ENCODE results near the gene C5orf58.

Gene C5orf58

GRCh38 chr5:170202117-170202516 lies 30.7 kb upstream of the C5orf58 start:
- no peak overlapping the region for H2AFZ ChIP-seq (ENCODE audit: low read depth, low read length)
- DNase-seq (no peak), ATAC-seq (ENCODE audit: insufficient read depth, low read depth) (no peak)
- H3K79me2 ChIP-seq (ENCODE audit: insufficient read depth, low read length): no peaks in the 10 kb centered on the region
- H4K20me1 ChIP-seq (ENCODE audit: insufficient read depth, low read length): no peaks in the 10 kb centered on the region
- H3K9me3 ChIP-seq (ENCODE audit: insufficient read depth, low read length, severe bottlenecking): no peaks in the 10 kb centered on the region
- no peak overlapping the region for H3K27ac ChIP-seq (ENCODE audit: low read length)
- H3K9ac ChIP-seq (ENCODE audit: low read depth, low read length): no peak overlapping the region
- no peaks in the 10 kb centered on the region for H3K27me3 ChIP-seq (ENCODE audit: insufficient read depth, low read length, poor library complexity)
- no peaks in the 10 kb centered on the region for H3K4me1 ChIP-seq (ENCODE audit: insufficient read depth, low read length)
- no peak overlapping the region for H3K4me3 ChIP-seq (ENCODE audit: low read depth in 1 of 2, low read length in 2 of 2)
- no peak for TF ChIP-seq EZH2 (IDR thresholded peaks at IDR 0.05; ENCODE audit: borderline replicate concordance, low read depth, low read length, severe bottlenecking)
- no peak for TF ChIP-seq CTCF (IDR thresholded peaks at IDR 0.05; ENCODE audit: borderline replicate concordance, extremely low read depth, low read length, poor library complexity, severe bottlenecking)
- no peak overlapping the region for H3K4me2 ChIP-seq (ENCODE audit: insufficient read depth, low read length)
- H3K36me3 ChIP-seq (ENCODE audit: insufficient read depth, low read length): no peaks in the 10 kb centered on the region

GRCh38 chr5:170204202-170204601 lies 28.6 kb upstream of the C5orf58 start:
- ATAC-seq (ENCODE audit: insufficient read depth, low read depth): no peak
- Histone ChIP-seq H4K20me1 (ENCODE audit: insufficient read depth, low read length) (no peaks in the 10 kb centered on the region), H3K79me2 (ENCODE audit: insufficient read depth, low read length) (no peaks in the 10 kb centered on the region), H2AFZ (ENCODE audit: low read depth, low read length) (no peak overlapping the region), H3K9ac (ENCODE audit: low read depth, low read length) (no peak overlapping the region), H3K4me1 (ENCODE audit: insufficient read depth, low read length) (no peaks in the 10 kb centered on the region), H3K4me2 (ENCODE audit: insufficient read depth, low read length) (no peak overlapping the region), H3K27me3 (ENCODE audit: insufficient read depth, low read length, poor library complexity) (no peaks in the 10 kb centered on the region), H3K4me3 (ENCODE audit: low read depth in 1 of 2, low read length in 2 of 2) (no peak overlapping the region), H3K9me3 (ENCODE audit: insufficient read depth, low read length, severe bottlenecking) (no peaks in the 10 kb centered on the region), H3K27ac (ENCODE audit: low read length) (no peak overlapping the region), H3K36me3 (ENCODE audit: insufficient read depth, low read length) (no peaks in the 10 kb centered on the region)
- TF ChIP-seq EZH2 (IDR thresholded peaks at IDR 0.05; ENCODE audit: borderline replicate concordance, low read depth, low read length, severe bottlenecking) (no peak), CTCF (IDR thresholded peaks at IDR 0.05; ENCODE audit: borderline replicate concordance, extremely low read depth, low read length, poor library complexity, severe bottlenecking) (no peak)
- no peak for DNase-seq

GRCh38 chr5:170206216-170206615 lies 26.6 kb upstream of the C5orf58 start:
- Histone ChIP-seq H3K27me3 (ENCODE audit: insufficient read depth, low read length, poor library complexity) (no peaks in the 10 kb centered on the region), H3K79me2 (ENCODE audit: insufficient read depth, low read length) (no peaks in the 10 kb centered on the region), H3K27ac (ENCODE audit: low read length) (no peak overlapping the region), H3K4me1 (ENCODE audit: insufficient read depth, low read length) (no peaks in the 10 kb centered on the region), H3K36me3 (ENCODE audit: insufficient read depth, low read length) (no peaks in the 10 kb centered on the region), H4K20me1 (ENCODE audit: insufficient read depth, low read length) (no peaks in the 10 kb centered on the region), H3K4me2 (ENCODE audit: insufficient read depth, low read length) (no peak overlapping the region), H2AFZ (ENCODE audit: low read depth, low read length) (no peak overlapping the region), H3K9me3 (ENCODE audit: insufficient read depth, low read length, severe bottlenecking) (no peaks in the 10 kb centered on the region), H3K9ac (ENCODE audit: low read depth, low read length) (no peak overlapping the region), H3K4me3 (ENCODE audit: low read depth in 1 of 2, low read length in 2 of 2) (no peak overlapping the region)
- DNase-seq (no peak), ATAC-seq (ENCODE audit: insufficient read depth, low read depth) (no peak)
- TF ChIP-seq CTCF (IDR thresholded peaks at IDR 0.05; ENCODE audit: borderline replicate concordance, extremely low read depth, low read length, poor library complexity, severe bottlenecking) (no peak), EZH2 (IDR thresholded peaks at IDR 0.05; ENCODE audit: borderline replicate concordance, low read depth, low read length, severe bottlenecking) (no peak)

GRCh38 chr5:170206958-170207357 lies 25.8 kb upstream of the C5orf58 start:
- no peaks in the 10 kb centered on the region for H3K79me2 ChIP-seq (ENCODE audit: insufficient read depth, low read length)
- H3K27ac ChIP-seq (ENCODE audit: low read length): no peak overlapping the region
- no peaks in the 10 kb centered on the region for H3K27me3 ChIP-seq (ENCODE audit: insufficient read depth, low read length, poor library complexity)
- H2AFZ ChIP-seq (ENCODE audit: low read depth, low read length): no peak overlapping the region
- H4K20me1 ChIP-seq (ENCODE audit: insufficient read depth, low read length): no peaks in the 10 kb centered on the region
- no peaks in the 10 kb centered on the region for H3K9me3 ChIP-seq (ENCODE audit: insufficient read depth, low read length, severe bottlenecking)
- TF ChIP-seq EZH2 (IDR thresholded peaks at IDR 0.05; ENCODE audit: borderline replicate concordance, low read depth, low read length, severe bottlenecking): no peak
- TF ChIP-seq CTCF (IDR thresholded peaks at IDR 0.05; ENCODE audit: borderline replicate concordance, extremely low read depth, low read length, poor library complexity, severe bottlenecking): no peak
- no peaks in the 10 kb centered on the region for H3K4me1 ChIP-seq (ENCODE audit: insufficient read depth, low read length)
- no peak for ATAC-seq (ENCODE audit: insufficient read depth, low read depth)
- H3K4me2 ChIP-seq (ENCODE audit: insufficient read depth, low read length): no peak overlapping the region
- no peaks in the 10 kb centered on the region for H3K36me3 ChIP-seq (ENCODE audit: insufficient read depth, low read length)
- no peak overlapping the region for H3K9ac ChIP-seq (ENCODE audit: low read depth, low read length)
- DNase-seq: no peak
- no peak overlapping the region for H3K4me3 ChIP-seq (ENCODE audit: low read depth in 1 of 2, low read length in 2 of 2)
